ENCODE data around the gene CHD1. TPM values are rescaled to one million over a fixed set of nuclear protein-coding genes. Genes with fewer than 3 reads are reported as not detected.
A peak's percentile ranks its signal among the peaks of the same experiment; 100 is the strongest.

The CHD1 gene
- total RNA-seq, 2 donors from 2014 or later, result 59.1 to 59.5 TPM

DNA sequence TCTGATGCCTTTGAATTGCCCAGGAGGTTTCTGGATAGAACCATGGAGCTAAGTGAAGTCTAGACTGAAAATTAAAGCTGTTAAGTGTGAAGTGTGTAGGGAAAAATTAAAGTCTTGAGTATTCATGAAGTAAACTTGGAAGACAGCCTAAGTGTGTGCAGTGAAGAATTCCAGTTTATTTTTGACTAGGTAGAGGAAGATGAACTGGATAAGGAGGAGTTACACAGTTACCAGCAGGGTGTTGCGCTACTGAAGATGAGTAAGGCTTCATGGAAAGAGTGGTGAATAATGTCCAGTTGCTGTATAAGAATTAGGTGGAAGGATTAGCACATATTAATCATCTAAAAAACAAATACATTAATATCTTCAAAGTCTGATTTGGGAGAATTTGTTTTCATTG, 5.7 kb upstream of the CHD1 start:
- WGBS, 2 experiments (ENCODE audit: insufficient coverage in 1 of 2, insufficient read length in 1 of 2), result 95% methylated on average over 1 of the region's 1 CpG; no CpG with 5 or more reads in 1 of the 2 experiments
- H3K27me3 Mint-ChIP-seq (ENCODE audit: insufficient read depth), result no peaks in the 10 kb centered on the region

DNA sequence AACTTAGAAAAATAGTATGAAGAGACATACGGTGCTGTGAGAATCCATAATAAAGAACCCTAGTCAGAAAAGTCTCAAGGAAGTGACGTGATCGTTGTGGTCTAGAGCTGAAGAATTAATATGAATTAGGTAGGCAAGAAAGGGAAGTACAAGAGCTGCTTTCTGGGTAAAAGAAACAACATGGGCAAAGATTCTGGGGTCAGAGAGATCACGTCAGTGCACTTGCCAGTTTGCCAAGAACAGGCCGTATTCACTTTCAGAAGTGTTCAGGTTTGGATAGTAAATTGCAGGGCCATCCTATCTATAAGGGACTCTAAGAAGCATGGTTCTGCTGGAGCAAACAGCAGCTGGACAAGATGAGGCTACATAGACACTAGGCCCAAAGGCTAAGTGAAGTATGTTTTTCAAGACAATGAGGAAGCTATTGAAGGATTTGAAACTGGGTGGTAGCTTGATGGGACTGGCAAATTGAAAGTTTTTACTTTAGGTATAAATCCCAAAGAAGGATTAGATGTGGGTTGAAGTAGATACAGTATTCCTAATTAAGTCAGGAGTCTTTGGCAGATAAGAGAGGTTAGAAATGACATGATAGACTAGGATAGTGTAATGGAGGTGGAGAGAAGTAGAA, 4.8 kb upstream of the CHD1 start:
- Histone ChIP-seq H3K27me3 (ENCODE audit: control insufficient read depth, insufficient read depth, low read length, poor library complexity, severe bottlenecking) (no peaks in the 10 kb centered on the region), H3K9ac (ENCODE audit: extremely low read depth, low read length, poor library complexity, severe bottlenecking) (no peak overlapping the region), H3K36me3 (ENCODE audit: control insufficient read depth, insufficient read depth, low read length) (no peaks in the 10 kb centered on the region), H3K27ac (ENCODE audit: low read depth, low read length) (no peak overlapping the region), H3K4me1 (ENCODE audit: control insufficient read depth, insufficient read depth, low read length) (peaks cover 10% of the 10 kb centered on the region), H3K9me3 (ENCODE audit: control insufficient read depth, low read length) (no peaks in the 10 kb centered on the region), H3K4me3 (ENCODE audit: low read length) (no peak overlapping the region)
- Mint-ChIP-seq H3K9me3 (no peaks in the 10 kb centered on the region), H3K27ac (no peak overlapping the region), H3K36me3 (ENCODE audit: low read depth) (no peaks in the 10 kb centered on the region), H3K4me3 (no peak overlapping the region), H3K27me3 (ENCODE audit: insufficient read depth) (no peaks in the 10 kb centered on the region), H3K4me1 (peaks cover 21% of the 10 kb centered on the region)
- no peak for DNase-seq
- whole genome bisulfite sequencing, 2 experiments (ENCODE audit: insufficient coverage in 1 of 2, insufficient read length in 1 of 2), result 93 to 100% methylated on average over 5 of the region's 5 CpGs
- TF ChIP-seq, protein P1, sequence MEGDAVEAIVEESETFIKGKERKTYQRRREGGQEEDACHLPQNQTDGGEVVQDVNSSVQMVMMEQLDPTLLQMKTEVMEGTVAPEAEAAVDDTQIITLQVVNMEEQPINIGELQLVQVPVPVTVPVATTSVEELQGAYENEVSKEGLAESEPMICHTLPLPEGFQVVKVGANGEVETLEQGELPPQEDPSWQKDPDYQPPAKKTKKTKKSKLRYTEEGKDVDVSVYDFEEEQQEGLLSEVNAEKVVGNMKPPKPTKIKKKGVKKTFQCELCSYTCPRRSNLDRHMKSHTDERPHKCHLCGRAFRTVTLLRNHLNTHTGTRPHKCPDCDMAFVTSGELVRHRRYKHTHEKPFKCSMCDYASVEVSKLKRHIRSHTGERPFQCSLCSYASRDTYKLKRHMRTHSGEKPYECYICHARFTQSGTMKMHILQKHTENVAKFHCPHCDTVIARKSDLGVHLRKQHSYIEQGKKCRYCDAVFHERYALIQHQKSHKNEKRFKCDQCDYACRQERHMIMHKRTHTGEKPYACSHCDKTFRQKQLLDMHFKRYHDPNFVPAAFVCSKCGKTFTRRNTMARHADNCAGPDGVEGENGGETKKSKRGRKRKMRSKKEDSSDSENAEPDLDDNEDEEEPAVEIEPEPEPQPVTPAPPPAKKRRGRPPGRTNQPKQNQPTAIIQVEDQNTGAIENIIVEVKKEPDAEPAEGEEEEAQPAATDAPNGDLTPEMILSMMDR (conservative IDR thresholded peaks at IDR 0.05), result no peak

More for the DNA sequence above, 5.7 kb upstream of the CHD1 start:
- Mint-ChIP-seq H3K36me3 (ENCODE audit: low read depth) (no peaks in the 10 kb centered on the region), H3K4me3 (no peak overlapping the region), H3K27ac (no peak overlapping the region), H3K4me1 (peaks cover 24% of the 10 kb centered on the region), H3K9me3 (no peaks in the 10 kb centered on the region)
- no peak overlapping the region for H3K4me3 ChIP-seq (ENCODE audit: low read length)
- H3K9me3 ChIP-seq (ENCODE audit: control insufficient read depth, low read length), result no peaks in the 10 kb centered on the region
- no peak overlapping the region for H3K27ac ChIP-seq (ENCODE audit: low read depth, low read length)
- H3K27me3 ChIP-seq (ENCODE audit: control insufficient read depth, insufficient read depth, low read length, poor library complexity, severe bottlenecking), result no peaks in the 10 kb centered on the region
- TF ChIP-seq, protein P1 (conservative IDR thresholded peaks at IDR 0.05), result no peak
- H3K4me1 ChIP-seq (ENCODE audit: control insufficient read depth, insufficient read depth, low read length), result peaks cover 10% of the 10 kb centered on the region
- no peak for DNase-seq
- no peak overlapping the region for H3K9ac ChIP-seq (ENCODE audit: extremely low read depth, low read length, poor library complexity, severe bottlenecking)
- no peaks in the 10 kb centered on the region for H3K36me3 ChIP-seq (ENCODE audit: control insufficient read depth, insufficient read depth, low read length)

DNA sequence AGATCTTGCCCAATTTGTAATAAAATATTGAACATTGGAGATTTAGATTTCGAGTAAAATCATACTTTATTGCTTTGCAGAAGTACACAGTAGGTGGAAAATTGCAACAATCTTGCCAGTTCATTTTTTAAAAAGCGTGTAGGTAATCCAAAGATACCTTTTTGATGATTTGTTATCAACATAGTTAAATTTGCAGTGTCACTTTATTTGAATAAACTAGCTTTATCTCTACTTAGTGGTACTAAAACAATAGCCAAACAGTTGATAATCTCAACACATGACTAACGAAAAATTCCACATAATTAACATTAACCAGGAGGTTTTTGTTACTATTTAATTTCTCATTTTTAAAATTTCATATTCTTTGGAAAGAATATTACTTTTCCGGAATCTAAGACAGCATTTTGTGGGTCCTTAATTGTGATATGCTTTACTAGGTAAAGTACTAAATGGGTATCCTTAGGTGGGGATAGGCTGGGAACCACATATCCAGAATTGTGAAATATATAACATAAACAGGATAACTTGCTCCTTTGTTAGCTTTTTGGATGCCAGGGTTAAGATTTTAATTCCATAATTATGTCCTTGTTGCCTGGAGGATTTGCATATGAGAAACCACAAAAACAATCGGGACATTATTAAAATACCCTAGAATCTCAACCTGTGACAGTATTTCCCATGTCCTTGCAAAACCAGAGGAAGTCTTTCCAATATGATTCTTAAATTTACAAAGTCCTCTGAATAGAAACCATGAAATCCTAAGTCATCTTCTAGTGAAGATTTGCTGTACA, 2.4 kb upstream of the CHD1 start:
- Histone ChIP-seq H3K9me3 (ENCODE audit: control insufficient read depth, low read length) (no peaks in the 10 kb centered on the region), H3K9ac (ENCODE audit: extremely low read depth, low read length, poor library complexity, severe bottlenecking) (no peak overlapping the region), H3K4me1 (ENCODE audit: control insufficient read depth, insufficient read depth, low read length) (peaks cover 10% of the 10 kb centered on the region), H3K27ac (ENCODE audit: low read depth, low read length) (no peak overlapping the region), H3K27me3 (ENCODE audit: control insufficient read depth, insufficient read depth, low read length, poor library complexity, severe bottlenecking) (no peaks in the 10 kb centered on the region), H3K36me3 (ENCODE audit: control insufficient read depth, insufficient read depth, low read length) (peaks cover under 1% of the 10 kb centered on the region), H3K4me3 (ENCODE audit: low read length) (peak overlapping the region; percentile 98)
- WGBS, 2 experiments (ENCODE audit: insufficient coverage in 1 of 2, insufficient read length in 1 of 2), result 69 to 73% methylated on average over 2 to 5 of the region's 5 CpGs
- no peak overlapping the region for H3K27ac Mint-ChIP-seq
- H3K27me3 Mint-ChIP-seq (ENCODE audit: insufficient read depth), result no peaks in the 10 kb centered on the region
- H3K36me3 Mint-ChIP-seq (ENCODE audit: low read depth), result no peaks in the 10 kb centered on the region
- no peak overlapping the region for H3K4me3 Mint-ChIP-seq
- TF ChIP-seq, protein P1 (conservative IDR thresholded peaks at IDR 0.05), result no peak
- H3K4me1 Mint-ChIP-seq, result peaks cover 28% of the 10 kb centered on the region
- H3K9me3 Mint-ChIP-seq, result no peaks in the 10 kb centered on the region
- no peak for DNase-seq
